Sigmoid colon (tissue), 4 donors: Measurements from ENCODE around the gene SCML2.

ENCODE experiments used
- EP300 ChIP-seq, 4 donors: sonication (generic); formaldehyde crosslinking; IDR thresholded peaks; one replicate each; pipeline ENCODE4 v1.6.1; 2017; ENCODE audit warnings: antibody characterized with exemption in 4 of 4
- TF ChIP-seq, protein P1 (sequence below), 4 experiments: fragments of 450-650 bp in 3 of 4; fragments of 200-600 bp in 1 of 4; IDR thresholded peaks; one replicate each; pipeline ENCODE4 v1.5.1; 2016 to 2019; ENCODE audit warnings: antibody characterized with exemption in 4 of 4, mild to moderate bottlenecking in 3 of 4, moderate library complexity in 2 of 4

DNA sequence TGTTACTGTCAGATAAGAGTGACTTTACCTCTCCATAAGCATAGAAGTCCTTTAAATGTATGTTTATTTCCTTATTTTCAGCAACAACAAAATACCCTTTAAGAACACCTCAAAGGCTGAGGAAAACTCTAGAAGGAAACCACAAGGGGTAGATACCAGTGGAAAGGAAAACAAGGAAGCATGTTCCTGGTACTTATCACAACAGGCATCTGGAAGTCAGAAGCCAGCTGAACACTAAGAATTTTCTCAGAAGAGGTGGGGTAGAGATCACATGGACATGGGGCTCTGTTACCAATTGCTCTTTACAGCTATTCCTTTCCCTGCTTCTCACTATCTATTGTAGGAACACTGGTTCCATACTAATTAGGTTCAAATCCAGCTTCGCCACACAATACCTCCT is 82.3 kb downstream of the SCML2 start:
- TF ChIP-seq, protein P1, sequence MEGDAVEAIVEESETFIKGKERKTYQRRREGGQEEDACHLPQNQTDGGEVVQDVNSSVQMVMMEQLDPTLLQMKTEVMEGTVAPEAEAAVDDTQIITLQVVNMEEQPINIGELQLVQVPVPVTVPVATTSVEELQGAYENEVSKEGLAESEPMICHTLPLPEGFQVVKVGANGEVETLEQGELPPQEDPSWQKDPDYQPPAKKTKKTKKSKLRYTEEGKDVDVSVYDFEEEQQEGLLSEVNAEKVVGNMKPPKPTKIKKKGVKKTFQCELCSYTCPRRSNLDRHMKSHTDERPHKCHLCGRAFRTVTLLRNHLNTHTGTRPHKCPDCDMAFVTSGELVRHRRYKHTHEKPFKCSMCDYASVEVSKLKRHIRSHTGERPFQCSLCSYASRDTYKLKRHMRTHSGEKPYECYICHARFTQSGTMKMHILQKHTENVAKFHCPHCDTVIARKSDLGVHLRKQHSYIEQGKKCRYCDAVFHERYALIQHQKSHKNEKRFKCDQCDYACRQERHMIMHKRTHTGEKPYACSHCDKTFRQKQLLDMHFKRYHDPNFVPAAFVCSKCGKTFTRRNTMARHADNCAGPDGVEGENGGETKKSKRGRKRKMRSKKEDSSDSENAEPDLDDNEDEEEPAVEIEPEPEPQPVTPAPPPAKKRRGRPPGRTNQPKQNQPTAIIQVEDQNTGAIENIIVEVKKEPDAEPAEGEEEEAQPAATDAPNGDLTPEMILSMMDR (IDR thresholded peaks at IDR 0.05) = no peak
- TF ChIP-seq EP300 (IDR thresholded peaks at IDR 0.05) = no peak
